Measurements from ENCODE around the gene PALM.
"Not testable (repeated sequence)": the region's sequence is repeated elsewhere in the genome, so short reads cannot be mapped to it uniquely, and the experiment has no call there.

- not testable (repeated sequence) for TF ChIP-seq EZH2 (IDR thresholded peaks at IDR 0.05; ENCODE audit: borderline replicate concordance, low read length)
- TF ChIP-seq, protein P1, sequence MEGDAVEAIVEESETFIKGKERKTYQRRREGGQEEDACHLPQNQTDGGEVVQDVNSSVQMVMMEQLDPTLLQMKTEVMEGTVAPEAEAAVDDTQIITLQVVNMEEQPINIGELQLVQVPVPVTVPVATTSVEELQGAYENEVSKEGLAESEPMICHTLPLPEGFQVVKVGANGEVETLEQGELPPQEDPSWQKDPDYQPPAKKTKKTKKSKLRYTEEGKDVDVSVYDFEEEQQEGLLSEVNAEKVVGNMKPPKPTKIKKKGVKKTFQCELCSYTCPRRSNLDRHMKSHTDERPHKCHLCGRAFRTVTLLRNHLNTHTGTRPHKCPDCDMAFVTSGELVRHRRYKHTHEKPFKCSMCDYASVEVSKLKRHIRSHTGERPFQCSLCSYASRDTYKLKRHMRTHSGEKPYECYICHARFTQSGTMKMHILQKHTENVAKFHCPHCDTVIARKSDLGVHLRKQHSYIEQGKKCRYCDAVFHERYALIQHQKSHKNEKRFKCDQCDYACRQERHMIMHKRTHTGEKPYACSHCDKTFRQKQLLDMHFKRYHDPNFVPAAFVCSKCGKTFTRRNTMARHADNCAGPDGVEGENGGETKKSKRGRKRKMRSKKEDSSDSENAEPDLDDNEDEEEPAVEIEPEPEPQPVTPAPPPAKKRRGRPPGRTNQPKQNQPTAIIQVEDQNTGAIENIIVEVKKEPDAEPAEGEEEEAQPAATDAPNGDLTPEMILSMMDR (IDR thresholded peaks at IDR 0.05; ENCODE audit: low read length) = not testable (repeated sequence)
Measured at GRCh38 chr19:666985-667573, 41.7 kb upstream of the PALM start.

Measured in OCI-LY1 (cell line).